ENCODE results near the gene SLC24A3. TPM values are rescaled to one million over a fixed set of nuclear protein-coding genes. Genes with fewer than 3 reads are reported as not detected.

SLC24A3 gene
- total and polyA plus RNA-seq, 7 donors: 0.92 to 20.8 (median 13.5) TPM

DNA sequence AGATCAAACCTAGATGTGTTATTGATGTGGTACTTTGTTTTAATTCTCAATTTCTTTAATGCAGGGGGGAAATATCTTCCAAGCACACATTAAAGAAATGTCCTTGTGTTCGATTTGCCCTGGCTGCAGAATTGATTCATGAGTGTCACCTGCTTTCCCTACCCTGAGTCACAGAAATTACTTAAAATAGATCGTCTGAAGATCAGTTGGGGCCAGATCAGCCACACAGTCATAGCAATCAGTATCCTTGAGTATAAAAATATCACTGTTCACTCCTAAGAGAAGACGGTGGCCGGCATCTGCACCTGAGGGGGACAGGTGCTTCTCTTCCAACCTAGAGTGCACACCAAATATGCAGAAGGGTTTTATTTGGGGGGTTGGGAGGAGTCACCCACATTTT is 430.4 kb downstream of the SLC24A3 start:
- Histone ChIP-seq H3K27me3 (no peaks in the 10 kb centered on the region), H3K9me3 (no peaks in the 10 kb centered on the region), H3K27ac (no peak overlapping the region), H3K4me1 (no peaks in the 10 kb centered on the region), H3K36me3 (no peaks in the 10 kb centered on the region), H3K4me3 (no peak overlapping the region)
- DNase-seq: no peak
- intact Hi-C loops (cut with DNase I): no loop called here
- TF ChIP-seq POLR2A (IDR thresholded peaks at IDR 0.05) (no peak), POLR2AphosphoS5 (IDR thresholded peaks at IDR 0.05) (no peak), EP300 (IDR thresholded peaks at IDR 0.05) (no peak)
- TF ChIP-seq, protein P1, sequence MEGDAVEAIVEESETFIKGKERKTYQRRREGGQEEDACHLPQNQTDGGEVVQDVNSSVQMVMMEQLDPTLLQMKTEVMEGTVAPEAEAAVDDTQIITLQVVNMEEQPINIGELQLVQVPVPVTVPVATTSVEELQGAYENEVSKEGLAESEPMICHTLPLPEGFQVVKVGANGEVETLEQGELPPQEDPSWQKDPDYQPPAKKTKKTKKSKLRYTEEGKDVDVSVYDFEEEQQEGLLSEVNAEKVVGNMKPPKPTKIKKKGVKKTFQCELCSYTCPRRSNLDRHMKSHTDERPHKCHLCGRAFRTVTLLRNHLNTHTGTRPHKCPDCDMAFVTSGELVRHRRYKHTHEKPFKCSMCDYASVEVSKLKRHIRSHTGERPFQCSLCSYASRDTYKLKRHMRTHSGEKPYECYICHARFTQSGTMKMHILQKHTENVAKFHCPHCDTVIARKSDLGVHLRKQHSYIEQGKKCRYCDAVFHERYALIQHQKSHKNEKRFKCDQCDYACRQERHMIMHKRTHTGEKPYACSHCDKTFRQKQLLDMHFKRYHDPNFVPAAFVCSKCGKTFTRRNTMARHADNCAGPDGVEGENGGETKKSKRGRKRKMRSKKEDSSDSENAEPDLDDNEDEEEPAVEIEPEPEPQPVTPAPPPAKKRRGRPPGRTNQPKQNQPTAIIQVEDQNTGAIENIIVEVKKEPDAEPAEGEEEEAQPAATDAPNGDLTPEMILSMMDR (IDR thresholded peaks at IDR 0.05): no peak
- WGBS, 2 donors: 89 to 93% methylated on average over 4 of the region's 4 CpGs

DNA sequence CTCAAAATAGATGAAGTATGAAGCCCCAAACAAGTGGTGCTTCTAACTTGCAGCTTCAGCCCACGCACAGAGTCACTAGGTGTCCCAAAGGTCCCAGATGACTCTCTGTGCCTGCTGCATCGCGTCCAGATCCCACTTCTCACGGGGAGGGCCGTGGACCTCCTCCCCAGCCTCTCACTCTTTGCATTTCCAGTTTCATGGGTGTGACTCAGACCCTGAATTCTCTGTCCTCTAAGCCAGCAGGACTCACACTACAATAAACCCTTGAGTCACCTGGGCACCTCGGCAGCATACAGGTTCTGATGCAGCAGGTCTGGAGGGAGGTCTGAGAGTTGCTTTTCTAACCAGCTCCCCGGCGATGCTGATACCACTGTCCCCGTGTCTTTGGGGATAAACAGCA is 431.6 kb downstream of the SLC24A3 start:
- Histone ChIP-seq H3K4me3 (no peak overlapping the region), H3K36me3 (no peaks in the 10 kb centered on the region), H3K9me3 (no peaks in the 10 kb centered on the region), H3K27me3 (no peaks in the 10 kb centered on the region), H3K27ac (no peak overlapping the region), H3K4me1 (no peaks in the 10 kb centered on the region)
- no peak for DNase-seq
- intact Hi-C loops (cut with DNase I): no loop called here
- TF ChIP-seq POLR2AphosphoS5 (IDR thresholded peaks at IDR 0.05) (no peak), POLR2A (IDR thresholded peaks at IDR 0.05) (no peak), EP300 (IDR thresholded peaks at IDR 0.05) (no peak)
- TF ChIP-seq, protein P1 (IDR thresholded peaks at IDR 0.05): no peak
- 80 to 83% methylated on average over 9 of the region's 9 CpGs for WGBS, 2 donors

DNA sequence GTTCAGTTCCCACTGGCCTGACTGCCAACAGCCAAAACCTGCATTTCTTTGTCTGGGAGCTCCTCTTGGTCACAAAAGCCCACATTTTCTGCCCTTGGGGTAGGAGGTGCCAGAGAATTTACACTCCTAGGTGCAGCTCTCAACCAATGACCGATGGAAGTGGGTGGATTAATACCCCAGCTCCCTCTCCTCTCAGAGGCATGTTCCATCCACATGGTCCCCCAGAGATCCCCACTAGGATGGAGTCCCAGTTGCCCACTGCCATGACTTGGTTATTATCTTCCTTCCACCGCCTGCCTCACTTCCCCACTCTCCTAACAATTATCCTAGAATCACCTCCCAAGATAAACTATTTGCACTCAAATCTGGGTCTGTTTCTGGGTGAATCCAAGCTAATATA is 434.5 kb downstream of the SLC24A3 start:
- intact Hi-C loops (cut with DNase I): no loop called here
- TF ChIP-seq POLR2AphosphoS5 (IDR thresholded peaks at IDR 0.05) (no peak), EP300 (IDR thresholded peaks at IDR 0.05) (no peak), POLR2A (IDR thresholded peaks at IDR 0.05) (no peak)
- TF ChIP-seq, protein P1 (IDR thresholded peaks at IDR 0.05): no peak
- H3K4me3 ChIP-seq: no peak overlapping the region
- no peak overlapping the region for H3K27ac ChIP-seq
- 93 to 95% methylated on average over 2 of the region's 2 CpGs for WGBS, 2 donors
- no peak for DNase-seq
- no peaks in the 10 kb centered on the region for H3K4me1 ChIP-seq
- no peaks in the 10 kb centered on the region for H3K9me3 ChIP-seq
- H3K36me3 ChIP-seq: no peaks in the 10 kb centered on the region
- no peaks in the 10 kb centered on the region for H3K27me3 ChIP-seq

DNA sequence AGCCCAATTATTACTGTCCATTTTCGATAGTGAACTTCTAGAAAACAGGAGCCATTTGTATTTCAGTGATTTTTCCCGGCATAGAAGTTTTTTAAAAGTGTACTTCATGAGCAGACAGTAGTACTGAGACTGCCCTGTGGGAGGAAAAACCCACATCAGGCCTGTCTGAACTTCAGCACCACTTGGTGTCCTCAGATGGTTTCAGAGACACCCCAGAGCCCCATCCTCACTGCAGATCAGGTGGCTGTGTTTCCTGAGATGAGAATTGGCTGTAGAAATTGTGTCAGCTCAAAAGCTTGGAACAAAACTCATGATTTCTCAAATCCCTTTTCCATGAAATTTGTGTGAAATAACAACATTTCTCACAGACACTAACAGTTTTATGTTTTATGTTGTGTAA is 435.6 kb downstream of the SLC24A3 start:
- intact Hi-C loops (cut with DNase I): no loop called here
- Histone ChIP-seq H3K27me3 (no peaks in the 10 kb centered on the region), H3K4me1 (no peaks in the 10 kb centered on the region), H3K36me3 (no peaks in the 10 kb centered on the region), H3K27ac (no peak overlapping the region), H3K4me3 (no peak overlapping the region), H3K9me3 (no peaks in the 10 kb centered on the region)
- no peak for DNase-seq
- no peak for TF ChIP-seq POLR2A (IDR thresholded peaks at IDR 0.05)
- TF ChIP-seq EP300 (IDR thresholded peaks at IDR 0.05): no peak
- WGBS, 2 donors: 89 to 93% methylated on average over 2 of the region's 2 CpGs

DNA sequence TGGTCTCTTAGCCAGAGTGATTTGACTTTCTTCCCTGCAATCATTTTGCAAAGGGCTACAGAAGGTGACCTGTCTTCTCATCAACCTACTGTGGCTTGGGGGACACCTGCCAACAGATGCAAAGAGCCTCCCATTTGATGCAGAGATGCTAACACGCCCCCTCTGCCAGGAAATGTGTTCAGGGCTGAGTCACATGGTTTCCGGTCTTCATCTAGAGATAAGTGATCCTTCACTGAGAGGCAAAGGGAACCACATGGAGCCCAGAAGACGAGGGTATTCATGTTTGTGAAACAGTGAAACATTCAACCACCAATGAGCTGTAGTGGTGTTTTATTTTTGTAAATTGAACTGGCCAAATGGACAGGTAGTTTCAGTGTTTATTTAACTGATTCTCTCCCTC is 436.6 kb downstream of the SLC24A3 start:
- intact Hi-C loops (cut with DNase I): no loop called here
- Histone ChIP-seq H3K4me3 (no peak overlapping the region), H3K36me3 (no peaks in the 10 kb centered on the region), H3K4me1 (no peaks in the 10 kb centered on the region), H3K9me3 (no peaks in the 10 kb centered on the region), H3K27me3 (no peaks in the 10 kb centered on the region), H3K27ac (no peak overlapping the region)
- TF ChIP-seq, protein P1 (IDR thresholded peaks at IDR 0.05): no peak
- TF ChIP-seq POLR2A (IDR thresholded peaks at IDR 0.05): no peak
- no peak for TF ChIP-seq POLR2AphosphoS5 (IDR thresholded peaks at IDR 0.05)
- TF ChIP-seq EP300 (IDR thresholded peaks at IDR 0.05): no peak
- 77 to 84% methylated on average over 3 of the region's 3 CpGs for WGBS, 2 donors
- no peak for DNase-seq

All from sigmoid colon (tissue), 7 donors.